AG04450 (cell line): ENCODE measurements around the gene MECP2. TPM values are rescaled to one million over a fixed set of nuclear protein-coding genes. Genes with fewer than 3 reads are reported as not detected.

Experiments
- CTCF ChIA-PET: fragments of 300-600, 350-600 bp; formaldehyde crosslinking; extraction: SDS; loops from one replicate; lab custom pipeline; 2022; ENCODE audit warnings: antibody characterized with exemption, inconsistent platforms; lab: Charles Lee
- POLR2A ChIA-PET: fragments of 350-600 bp; formaldehyde crosslinking; extraction: SDS; loops from one replicate; lab custom pipeline; 2021; ENCODE audit warnings: antibody characterized with exemption, inconsistent platforms; lab: Yijun Ruan, JAX
- DNase-seq: peaks from one replicate; pipeline ENCODE4 v3.0.0-alpha.2; 2011; ENCODE audit warnings: low read depth, low spot score
- H3K27ac ChIP-seq: one replicate; pipeline ENCODE4 v1.5.1; 2012; ENCODE audit warnings: low read depth, low read length, control low read depth
- H3K27me3 ChIP-seq: one replicate; pipeline ENCODE4 v1.6.0; 2012; ENCODE audit warnings: low read length; ENCODE audit not compliant: control insufficient read depth, insufficient read depth
- H3K4me3 ChIP-seq: 2 replicates; pipeline ENCODE4 v1.5.1; 2011; ENCODE audit warnings: mild to moderate bottlenecking, low read depth, low read length, control low read depth
- H3K9me3 ChIP-seq: 2 replicates; pipeline ENCODE4 v1.5.1; 2012; ENCODE audit warnings: low read length; ENCODE audit not compliant: control insufficient read depth, insufficient read depth
- polyA plus RNA-seq: library from polyadenylated mRNA; depleted of rRNA; stranded (reverse); fragments of >200 nt; gene quantifications from 2 replicates; pipeline ENCODE4 v1.2.3, GENCODE V29; 2011
- TF ChIP-seq, protein P1 (sequence below): IDR thresholded peaks from 2 replicates; pipeline ENCODE4 v1.5.1; 2011; ENCODE audit warnings: low read depth, low read length, control low read depth, inconsistent platforms

MECP2 gene
- polyA plus RNA-seq, 1 experiment: 12.8 TPM

DNA sequence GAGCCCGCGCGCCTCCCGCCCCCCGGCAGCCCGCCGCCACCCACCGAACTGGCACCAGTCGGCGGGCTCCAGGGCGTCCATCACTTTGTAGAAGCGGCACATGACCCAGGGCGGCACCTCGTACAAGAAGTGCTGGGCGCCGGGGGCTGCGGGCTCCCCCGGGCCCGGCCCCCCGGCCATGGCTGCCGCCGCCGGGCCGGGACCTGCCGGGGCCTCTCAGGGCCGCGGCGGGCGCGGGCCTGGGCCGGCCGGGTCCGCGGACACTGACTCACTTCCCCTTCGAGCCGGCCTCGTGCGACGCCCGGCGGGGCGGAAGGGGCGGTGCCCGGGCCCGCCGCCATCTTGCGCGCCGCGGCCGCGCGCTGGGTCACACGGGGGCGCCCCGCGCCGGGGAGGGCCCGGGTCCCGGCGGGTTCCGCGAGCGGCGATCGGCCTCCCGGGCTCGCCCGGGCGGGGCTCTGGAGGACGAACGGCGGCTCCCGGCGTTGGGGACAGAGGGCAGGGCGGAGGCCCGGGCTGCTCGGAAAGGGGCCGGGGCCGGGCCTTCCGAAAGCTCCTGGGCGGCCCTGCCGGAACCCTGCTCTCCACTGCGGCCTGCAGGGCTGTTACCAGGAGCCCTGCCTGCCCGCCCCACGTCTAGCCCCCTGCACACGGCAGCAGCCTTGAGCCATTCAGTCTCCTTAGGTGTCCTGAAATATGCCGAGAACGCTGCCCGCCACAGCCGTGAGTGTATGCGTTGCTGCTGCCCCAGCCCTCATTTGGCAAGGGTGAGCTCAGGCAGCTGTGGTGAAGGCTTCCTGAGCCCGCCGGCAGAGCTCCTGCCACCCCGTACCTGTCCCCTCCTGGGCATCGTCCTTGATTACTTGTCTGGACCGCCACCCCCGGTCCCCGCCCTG, 77.6 kb downstream of the MECP2 start, which contains the start of gene IRAK1:
Gene IRAK1 (minus strand): TSS at position 270 of the 896 bp plus-strand sequence. CDS start 90 bp downstream, at position 180.
- CTCF ChIA-PET: interaction anchor here (0.5 kb wide), 1 partner anchor 11 kb away, joined by 3 read pairs; no protein-coding TSS in a partner anchor
- Histone ChIP-seq H3K27me3 (no peaks in the 10 kb centered on the region), H3K27ac (peak within 1 kb of the TSS; percentile 65), H3K9me3 (no peaks in the 10 kb centered on the region), H3K4me3 (peak within 1 kb of the TSS; percentile 63)
- TF ChIP-seq, protein P1, sequence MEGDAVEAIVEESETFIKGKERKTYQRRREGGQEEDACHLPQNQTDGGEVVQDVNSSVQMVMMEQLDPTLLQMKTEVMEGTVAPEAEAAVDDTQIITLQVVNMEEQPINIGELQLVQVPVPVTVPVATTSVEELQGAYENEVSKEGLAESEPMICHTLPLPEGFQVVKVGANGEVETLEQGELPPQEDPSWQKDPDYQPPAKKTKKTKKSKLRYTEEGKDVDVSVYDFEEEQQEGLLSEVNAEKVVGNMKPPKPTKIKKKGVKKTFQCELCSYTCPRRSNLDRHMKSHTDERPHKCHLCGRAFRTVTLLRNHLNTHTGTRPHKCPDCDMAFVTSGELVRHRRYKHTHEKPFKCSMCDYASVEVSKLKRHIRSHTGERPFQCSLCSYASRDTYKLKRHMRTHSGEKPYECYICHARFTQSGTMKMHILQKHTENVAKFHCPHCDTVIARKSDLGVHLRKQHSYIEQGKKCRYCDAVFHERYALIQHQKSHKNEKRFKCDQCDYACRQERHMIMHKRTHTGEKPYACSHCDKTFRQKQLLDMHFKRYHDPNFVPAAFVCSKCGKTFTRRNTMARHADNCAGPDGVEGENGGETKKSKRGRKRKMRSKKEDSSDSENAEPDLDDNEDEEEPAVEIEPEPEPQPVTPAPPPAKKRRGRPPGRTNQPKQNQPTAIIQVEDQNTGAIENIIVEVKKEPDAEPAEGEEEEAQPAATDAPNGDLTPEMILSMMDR: no peak
- DNase-seq: no peak
- POLR2A ChIA-PET: interaction anchor here (1.3 kb wide), 1 partner anchor 21 kb away, joined by 4 read pairs; no protein-coding TSS in a partner anchor

DNA sequence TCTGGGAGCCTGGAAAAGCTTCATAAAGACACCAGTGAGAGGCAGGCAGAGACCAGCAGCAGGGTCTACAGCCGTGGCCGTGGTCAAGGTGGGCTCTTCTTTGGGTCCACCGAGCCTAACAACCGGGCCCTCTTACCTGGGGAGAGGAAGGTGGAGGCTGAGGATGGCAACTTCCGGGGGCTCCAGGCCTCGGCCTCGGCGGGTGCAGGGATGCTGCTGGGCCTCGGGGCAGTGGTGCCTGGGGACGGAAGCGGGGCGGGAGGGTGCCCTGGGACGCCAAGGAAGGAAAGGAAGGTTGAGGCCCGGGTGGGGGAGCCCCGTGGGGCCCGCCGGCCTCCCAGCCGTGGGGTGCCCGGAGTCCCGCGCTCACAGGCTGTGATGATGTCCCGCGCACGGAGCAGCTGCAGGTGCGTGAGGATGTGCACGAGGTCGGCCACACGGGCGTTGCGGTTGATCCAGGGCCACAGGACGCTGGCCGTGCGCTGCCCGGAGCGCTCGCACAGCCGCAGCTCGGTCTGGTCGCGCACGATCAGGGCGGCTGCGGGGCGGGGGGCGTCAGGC, 78.4 kb downstream of the MECP2 start:
- CTCF ChIA-PET: no interaction called here
- POLR2A ChIA-PET: interaction anchor here (0.8 kb wide), 1 partner anchor 21 kb away, joined by 4 read pairs; no protein-coding TSS in a partner anchor
- H3K27me3 ChIP-seq: no peaks in the 10 kb centered on the region
- no peak overlapping the region for H3K27ac ChIP-seq
- TF ChIP-seq, protein P1: no peak
- no peak for DNase-seq
- peak overlapping the region; percentile 63 for H3K4me3 ChIP-seq
- no peaks in the 10 kb centered on the region for H3K9me3 ChIP-seq

GRCh38 chrX:154018518-154019060, 78.9 kb downstream of the MECP2 start:
- Histone ChIP-seq H3K27ac (no peak overlapping the region), H3K4me3 (peak overlapping the region; percentile 63), H3K27me3 (no peaks in the 10 kb centered on the region), H3K9me3 (no peaks in the 10 kb centered on the region)
- DNase-seq: no peak
- TF ChIP-seq, protein P1: no peak
- ChIA-PET POLR2A (interaction anchor here (0.8 kb wide), 1 partner anchor 22 kb away, joined by 4 read pairs; no protein-coding TSS in a partner anchor), CTCF (no interaction called here)

DNA sequence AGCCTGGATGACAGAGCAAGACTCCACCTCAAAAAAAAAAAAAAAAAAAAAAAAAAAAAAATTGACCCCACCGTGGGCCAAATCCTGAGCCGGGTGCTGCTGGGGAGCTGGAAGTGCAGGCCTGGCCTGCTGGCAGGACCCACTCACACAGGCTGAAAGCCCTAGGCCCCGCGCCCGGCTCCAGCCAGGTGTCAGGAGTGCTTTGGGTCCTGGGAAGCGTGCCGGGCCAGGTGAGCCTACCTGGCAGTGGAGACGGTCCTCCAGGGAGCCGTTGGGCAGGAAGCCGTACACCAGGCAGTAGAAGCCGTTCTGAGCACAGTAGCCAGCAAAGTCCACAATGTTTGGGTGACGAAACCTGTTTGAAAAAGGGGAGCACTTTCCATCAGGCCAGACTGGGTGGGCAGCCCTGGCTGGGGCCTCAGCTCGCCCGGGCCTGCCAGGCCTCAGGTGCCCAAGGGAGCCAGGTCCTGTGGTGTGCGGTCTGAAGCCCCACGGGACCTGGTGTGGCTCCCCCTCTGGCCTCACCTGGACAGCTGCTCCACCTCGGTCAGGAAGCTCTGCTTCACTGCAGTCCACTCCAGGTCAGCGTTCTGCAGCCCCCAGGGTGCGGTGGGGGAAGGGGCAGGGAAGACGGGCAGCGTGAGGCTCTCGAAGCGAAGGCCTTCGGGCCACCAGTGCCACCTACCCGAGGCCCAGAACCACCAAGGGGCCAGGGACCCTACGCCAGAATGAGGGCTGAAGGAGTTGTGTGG, 79.6 kb downstream of the MECP2 start:
- Histone ChIP-seq H3K9me3 (no peaks in the 10 kb centered on the region), H3K4me3 (peak overlapping the region; percentile 63), H3K27me3 (no peaks in the 10 kb centered on the region), H3K27ac (no peak overlapping the region)
- ChIA-PET CTCF (no interaction called here), POLR2A (no interaction called here)
- DNase-seq: no peak
- TF ChIP-seq, protein P1: no peak
